Measurements from ENCODE around the gene ZBTB20.
"Not testable (repeated sequence)": the region's sequence is repeated elsewhere in the genome, so short reads cannot be mapped to it uniquely, and the experiment has no call there.

The ZBTB20 gene

DNA sequence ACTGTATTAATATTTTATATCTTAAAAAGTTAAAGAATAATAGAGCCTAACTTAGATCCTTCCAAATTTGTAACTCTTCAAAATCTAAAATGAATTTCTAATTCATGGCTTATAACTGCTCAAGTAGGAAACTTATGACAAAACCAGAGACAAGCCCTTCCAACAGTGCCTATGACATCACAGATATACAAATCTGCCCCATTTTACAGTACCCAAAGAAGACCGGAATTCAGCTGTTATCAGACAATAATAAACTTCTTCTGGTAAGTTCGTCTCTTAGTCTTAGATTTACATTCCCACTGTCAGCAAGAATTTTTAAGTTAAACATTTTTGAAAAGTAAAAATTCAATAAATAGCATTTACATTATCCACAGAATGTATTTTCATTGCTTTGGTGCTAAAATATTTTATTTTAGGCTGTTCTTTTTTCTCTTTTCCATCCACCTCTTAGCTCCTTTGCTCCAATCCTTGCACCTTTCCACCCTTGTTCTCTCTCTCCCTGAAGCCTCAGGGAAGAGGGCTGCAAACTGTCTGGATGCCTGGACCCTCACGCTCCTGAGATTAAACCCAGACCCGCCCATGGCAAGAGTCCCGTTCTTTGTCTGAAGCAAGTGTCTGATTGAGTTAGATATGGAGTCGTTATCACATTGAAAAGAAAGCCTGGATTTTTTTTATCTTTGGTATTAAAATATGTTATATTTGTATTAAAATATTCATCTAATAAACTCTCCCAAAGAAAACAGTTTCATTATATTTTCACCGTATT, 312.7 kb downstream of the ZBTB20 start:
- no peak for DNase-seq (ENCODE audit: low read depth in 2 of 2)

DNA sequence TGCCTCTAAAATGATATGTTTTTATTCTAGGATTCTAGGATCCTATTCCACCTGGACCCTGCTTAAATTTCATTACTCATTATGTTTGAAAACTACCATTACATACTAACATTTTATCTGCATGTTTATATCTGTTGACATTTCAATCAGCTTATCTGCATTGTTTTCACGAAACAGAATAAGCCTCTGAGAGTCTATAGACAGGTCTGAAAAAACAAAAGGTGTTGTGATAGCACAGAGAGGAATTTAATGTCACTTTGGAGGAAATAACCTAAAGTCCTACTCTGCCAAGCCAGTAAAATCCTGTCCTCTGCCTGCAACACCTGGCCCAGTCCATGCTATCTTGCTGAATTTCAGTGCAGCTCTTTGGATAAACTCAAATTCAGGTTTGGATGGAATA, 315.2 kb downstream of the ZBTB20 start:
- no peak for DNase-seq (ENCODE audit: low read depth in 2 of 2)

DNA sequence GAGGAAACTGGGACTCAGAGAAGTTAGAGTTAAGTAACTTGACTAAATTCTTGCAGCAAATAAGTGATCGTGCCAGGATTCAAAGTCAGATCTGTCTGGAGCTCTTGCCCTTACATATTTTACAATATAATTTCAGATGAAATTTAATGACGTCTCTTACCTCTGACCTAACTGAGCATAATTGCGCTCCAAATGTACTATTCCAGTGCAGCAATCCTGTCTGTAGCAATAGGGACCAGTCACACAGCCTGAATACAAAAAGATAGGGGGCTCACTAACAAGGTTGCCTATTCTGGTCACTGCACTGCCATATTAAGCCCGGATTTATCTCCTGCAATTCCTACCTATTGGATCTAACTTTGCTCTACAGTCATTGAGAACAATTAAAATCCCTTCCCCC, 316.4 kb downstream of the ZBTB20 start:
- DNase-seq (ENCODE audit: low read depth in 2 of 2) = no peak

DNA sequence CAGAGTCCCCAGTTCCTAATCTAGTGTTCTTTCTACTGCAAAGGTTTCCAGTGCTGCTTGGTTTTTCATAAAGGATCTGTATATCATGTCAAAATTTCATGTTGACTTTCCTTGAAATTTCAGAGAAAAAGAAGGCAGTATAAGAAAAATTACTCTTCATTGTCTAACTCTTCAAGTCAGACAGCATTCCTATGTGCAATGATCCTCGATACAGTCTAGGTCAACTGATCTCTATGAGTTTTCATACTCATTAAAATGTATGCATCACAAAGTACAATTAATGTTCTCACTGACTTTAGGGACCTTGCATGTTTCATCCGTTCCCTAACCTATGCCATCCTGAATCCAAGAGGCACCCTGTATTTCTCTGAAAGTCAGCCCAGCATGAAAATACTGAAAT, 317.3 kb downstream of the ZBTB20 start:
- no peak for DNase-seq (ENCODE audit: low read depth in 2 of 2)

DNA sequence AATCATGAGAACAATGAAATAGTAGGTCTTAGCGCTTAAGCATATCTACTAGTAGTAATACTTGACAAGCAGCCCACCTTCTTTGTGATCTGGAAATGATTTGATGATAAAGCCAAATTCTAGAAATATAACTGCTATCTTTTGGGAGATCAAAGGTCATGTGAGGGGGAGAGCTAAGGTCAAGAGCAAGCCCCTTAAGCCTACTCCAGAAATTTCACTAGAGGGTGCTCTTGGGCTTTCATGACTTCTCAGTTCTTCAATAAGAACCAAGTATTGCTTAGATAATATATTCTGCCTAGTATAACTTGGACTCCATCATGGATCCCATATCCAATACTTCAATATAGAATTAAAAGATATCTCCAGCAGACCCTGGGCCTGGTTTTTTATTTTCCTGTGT, 319.6 kb downstream of the ZBTB20 start:
- peak in 1 of 2 experiments; percentile 11 for DNase-seq (ENCODE audit: low read depth in 2 of 2)

DNA sequence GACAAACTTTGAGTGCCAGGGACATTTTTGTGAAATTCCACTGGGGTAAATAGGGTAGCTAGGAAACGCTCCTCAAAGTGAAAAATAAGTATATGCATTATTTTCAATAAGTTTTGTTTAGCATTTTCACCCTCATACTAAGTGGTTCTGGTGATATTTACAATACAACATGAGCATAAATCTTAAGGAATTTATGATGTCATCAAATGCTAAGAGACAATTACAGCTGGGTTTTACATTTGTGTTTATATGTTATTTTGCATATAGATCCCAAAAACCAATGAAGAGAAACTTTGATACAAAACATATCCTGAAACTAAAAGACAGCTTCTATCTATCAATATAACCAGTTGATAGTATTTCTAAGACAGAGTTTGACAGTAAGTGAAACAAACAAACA, 323.1 kb downstream of the ZBTB20 start:
- no peak for DNase-seq (ENCODE audit: low read depth in 2 of 2)

DNA sequence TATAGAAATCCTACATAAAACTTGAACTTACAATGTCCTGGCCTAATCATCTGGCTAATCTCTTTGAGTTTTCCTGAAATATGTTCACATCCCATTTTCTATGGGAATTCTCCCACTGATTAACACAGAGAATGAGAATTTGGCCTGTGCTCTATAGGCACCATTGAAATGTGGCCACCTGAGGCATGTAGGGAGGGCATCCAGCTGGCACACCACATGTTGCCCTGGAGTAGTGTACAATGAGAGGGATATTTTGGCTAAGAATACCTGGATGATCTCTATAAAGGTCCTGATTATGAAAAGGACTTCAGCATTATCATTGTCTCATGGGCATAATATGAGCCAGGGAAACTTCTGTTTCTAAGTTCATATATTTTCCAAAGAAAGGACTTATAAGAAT, 324.0 kb downstream of the ZBTB20 start:
- no peak for DNase-seq (ENCODE audit: low read depth in 2 of 2)

DNA sequence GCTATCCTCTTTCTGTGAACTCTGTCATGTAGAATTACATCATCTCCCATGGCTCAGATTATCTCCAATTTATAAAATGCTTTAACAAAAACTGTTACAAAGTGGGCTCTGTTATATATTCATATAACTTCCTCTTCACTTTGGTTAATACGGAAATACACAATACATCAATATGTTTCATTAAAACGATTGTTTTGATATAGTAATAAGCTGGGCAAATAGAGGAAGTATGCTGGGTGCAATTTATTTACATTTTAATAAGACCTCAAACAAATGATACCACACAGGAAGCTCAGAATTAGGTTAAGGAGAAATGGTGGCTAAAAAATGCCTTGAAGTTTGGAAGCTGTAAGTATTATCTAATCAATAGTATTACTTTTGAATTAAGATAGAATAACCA, 331.0 kb downstream of the ZBTB20 start:
- no peak for DNase-seq (ENCODE audit: low read depth in 2 of 2)

DNA sequence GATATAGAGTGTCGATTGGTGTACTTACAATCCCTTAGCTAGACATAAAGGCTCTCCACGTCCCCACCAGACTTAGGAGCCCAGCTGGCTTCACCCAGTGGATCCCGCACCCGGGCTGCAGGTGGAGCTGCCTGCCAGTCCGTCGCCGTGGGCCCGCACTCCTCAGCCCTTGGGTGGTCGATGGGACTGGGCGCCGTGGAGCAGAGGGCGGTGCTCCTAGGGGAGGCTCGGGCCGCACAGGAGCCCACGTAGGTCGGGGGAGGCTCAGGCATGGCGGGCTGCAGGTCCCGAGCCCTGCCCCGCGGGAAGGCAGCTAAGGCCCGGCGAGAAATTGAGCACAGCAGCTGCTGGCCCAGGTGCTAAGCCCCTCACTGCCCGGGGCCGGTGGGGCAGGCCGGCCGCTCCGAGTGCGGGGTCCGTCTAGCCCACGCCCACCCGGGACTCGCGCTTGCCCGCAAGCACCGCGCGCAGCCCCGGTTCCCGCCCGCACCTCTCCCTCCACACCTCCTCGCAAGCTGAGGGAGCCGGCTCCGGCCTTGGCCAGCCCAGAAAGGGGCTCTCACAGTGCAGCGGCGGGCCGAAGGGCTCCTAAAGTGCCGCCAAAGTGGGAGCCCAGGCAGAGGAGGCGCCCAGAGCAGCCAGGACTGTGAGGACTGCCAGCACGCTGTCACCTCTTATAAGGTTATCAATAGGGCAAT, 334.4 kb downstream of the ZBTB20 start:
- not testable (repeated sequence) for DNase-seq (ENCODE audit: low read depth in 2 of 2)

DNA sequence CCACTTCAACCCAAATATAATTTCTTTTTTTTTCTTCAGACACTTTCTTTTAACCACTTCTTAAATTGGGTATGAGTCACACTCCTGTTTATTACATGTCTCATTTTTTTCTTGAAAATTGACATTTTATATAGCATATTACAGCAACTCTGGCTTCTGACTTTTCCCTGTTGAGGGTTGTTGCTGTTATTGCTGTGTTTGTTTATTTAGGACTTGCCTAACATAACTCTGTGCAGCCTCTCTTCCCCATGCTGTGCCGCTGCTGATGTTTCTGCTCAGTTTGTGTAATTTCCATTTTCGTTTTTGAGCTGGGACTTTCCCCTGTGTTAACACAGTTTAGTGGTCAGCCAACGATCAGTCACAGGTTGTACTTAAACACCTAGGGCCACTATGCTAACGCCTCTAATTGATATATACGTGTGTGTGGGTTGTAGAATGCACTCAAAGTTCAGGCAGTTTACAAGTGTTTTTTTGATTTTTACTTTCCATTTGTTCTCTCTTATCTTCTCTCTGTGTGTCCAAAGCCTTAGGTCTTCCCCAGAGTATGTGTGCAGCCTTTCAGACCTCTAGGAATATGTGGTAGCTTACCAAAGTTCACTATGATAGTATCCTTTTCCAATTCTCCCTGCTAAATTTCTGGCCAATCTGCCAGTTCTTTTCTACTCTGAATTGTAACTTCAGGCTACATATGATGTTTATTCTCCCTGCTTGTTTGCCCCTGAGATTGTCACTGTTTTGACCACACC, 337.2 kb downstream of the ZBTB20 start:
- no peak for DNase-seq (ENCODE audit: low read depth in 2 of 2)

DNA sequence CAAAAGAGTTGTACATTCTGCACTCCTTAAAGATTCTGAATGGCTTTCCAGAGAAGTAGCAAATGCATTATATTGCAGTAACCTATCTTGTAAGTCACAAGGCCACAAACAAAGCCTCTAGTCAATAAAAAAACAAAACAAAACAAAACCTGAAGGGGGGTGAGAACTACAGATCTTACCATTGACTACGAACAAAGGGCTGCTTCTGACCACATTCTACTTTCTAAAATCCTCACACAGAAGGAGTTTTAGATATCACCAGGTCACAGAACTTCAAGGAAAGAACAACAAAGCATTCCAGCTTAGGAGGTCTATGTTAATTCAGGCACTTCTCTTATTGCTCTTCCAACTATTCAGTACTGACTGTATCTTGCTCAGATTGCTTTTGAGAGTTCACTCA, 343.0 kb downstream of the ZBTB20 start:
- DNase-seq (ENCODE audit: low read depth in 2 of 2) = no peak

DNA sequence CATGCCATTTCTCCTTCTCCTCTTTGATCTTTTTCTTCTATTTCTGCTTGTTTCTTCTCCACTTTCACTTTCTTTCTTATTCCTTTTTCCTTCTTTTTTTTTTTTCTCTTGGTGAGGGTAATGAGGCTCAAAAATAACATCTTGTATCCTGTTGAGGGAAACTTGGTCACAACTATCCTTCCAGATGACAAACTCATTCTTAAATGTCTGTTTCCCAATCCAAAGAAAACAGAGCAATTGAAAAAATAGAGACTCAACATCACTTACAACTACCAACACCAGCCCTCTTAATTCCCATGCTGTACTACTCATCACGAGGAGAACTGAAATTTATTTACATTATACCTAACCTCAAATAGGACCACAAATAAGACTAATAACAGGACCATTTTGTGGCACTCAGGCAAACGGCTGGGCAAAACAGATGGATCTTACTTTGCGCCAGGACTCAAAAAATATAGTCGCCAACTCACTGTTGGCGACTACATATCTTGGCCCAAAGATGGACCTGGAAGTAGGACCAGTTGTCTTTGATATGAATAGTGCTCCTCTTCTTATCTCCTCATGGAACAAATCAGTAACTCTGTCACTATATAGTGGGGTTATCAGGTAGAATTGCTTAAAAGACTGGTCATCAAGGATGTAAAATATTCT, 343.9 kb downstream of the ZBTB20 start:
- no peak for DNase-seq (ENCODE audit: low read depth in 2 of 2)

DNA sequence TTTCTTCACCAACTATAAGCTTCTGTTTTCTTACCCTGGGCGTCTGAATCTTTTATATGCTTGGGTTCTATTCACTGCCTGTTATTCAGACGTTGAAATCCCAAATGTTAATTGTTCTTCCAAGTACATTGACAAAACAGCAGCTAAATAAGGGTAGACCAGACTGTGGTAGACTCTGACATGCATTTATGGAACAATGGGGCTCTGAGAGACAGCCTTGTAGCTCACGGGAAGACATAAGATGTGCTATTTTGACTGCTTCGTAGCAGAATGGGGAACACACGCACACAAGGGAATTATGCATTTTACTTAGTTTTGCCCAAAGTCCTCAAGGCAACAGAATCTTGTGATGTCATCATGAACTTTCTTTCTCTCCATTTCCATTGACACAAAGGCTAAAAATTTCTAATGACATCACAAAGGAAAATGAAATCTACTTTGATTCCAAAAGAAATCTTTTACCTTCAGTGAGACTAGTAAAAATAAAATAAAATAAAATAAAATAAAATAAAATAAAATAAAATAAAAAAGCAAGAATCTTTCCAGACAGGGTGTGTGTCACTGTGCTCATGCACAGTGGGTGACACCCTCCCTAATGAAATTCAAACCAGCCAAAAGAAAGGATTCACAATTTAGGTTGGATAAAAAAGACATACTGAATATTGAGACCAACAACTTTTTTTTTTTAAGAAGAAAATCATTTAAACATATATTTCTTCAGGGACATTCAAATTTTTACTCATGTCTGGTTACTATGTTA, 346.6 kb downstream of the ZBTB20 start:
- DNase-seq (ENCODE audit: low read depth in 2 of 2) = no peak

DNA sequence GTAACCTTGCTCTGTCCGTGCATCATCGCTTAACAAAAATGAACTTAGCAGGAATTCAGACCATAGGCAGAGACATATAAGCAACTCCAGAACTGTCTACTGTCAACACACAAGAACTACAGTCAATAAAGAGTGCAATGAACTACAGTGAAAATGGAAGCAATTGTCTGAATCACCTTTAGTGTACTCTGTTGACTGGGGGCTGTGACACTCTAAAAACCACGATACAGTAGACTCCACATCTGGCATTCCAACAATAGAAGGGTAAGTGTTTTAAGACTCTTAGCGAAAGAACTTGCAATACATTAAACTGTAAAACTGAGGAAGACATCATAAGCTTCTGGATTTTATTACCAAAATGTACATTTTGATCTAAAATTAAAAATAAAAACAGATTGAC, 347.3 kb downstream of the ZBTB20 start:
- DNase-seq (ENCODE audit: low read depth in 2 of 2) = no peak

DNA sequence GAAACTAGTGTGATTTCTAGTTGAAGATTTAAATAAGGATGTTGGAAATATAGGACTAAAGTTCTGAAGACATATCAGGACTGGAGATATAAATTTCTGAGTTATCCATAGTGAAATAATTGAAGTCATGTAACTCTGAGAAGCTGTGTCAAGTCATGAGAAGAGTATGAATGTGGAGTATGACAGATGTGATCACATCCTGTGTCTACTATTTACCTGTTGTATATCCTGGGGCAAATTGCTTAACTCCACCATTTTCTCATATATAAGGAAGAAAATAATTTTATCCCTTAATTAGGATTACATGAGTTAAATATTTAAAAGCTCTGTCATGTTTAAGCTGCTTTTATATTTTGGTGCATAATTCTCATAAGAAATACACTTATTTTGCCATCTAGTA, 350.3 kb downstream of the ZBTB20 start:
- no peak for DNase-seq (ENCODE audit: low read depth in 2 of 2)

DNA sequence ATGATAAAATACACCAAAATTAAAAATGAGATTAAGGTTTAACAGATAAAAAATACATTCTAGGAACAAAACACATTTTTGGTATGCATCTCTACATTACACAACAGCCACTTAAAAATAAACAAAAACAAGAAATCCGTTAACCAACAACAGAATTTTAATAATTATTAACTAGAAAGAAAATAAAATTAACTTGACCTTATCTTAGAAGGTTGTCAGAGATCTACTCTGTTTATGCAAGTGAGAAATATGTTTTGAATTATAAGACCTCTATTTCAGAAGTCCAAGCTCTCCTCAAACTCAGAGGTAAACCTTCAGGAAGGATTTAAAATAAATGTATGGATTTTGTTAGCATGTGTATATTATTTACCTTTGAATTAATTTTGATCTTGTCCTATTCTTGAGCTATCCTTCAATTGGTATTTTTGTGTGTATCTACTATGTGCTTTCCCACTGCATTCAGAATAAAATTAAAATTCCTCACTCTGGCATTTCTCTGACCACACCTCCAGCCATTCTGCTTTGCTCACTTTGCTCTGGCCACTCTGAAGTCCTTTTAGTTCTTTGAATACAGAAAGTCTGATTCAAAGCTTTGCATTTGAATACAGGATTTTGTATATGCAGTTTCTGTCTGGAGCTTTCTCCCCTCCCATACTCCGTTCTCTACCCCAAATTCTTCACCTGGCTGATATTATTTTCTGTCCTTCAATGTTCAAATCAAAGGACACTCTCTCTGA, 352.0 kb downstream of the ZBTB20 start:
- DNase-seq (ENCODE audit: low read depth in 2 of 2) = no peak

DNA sequence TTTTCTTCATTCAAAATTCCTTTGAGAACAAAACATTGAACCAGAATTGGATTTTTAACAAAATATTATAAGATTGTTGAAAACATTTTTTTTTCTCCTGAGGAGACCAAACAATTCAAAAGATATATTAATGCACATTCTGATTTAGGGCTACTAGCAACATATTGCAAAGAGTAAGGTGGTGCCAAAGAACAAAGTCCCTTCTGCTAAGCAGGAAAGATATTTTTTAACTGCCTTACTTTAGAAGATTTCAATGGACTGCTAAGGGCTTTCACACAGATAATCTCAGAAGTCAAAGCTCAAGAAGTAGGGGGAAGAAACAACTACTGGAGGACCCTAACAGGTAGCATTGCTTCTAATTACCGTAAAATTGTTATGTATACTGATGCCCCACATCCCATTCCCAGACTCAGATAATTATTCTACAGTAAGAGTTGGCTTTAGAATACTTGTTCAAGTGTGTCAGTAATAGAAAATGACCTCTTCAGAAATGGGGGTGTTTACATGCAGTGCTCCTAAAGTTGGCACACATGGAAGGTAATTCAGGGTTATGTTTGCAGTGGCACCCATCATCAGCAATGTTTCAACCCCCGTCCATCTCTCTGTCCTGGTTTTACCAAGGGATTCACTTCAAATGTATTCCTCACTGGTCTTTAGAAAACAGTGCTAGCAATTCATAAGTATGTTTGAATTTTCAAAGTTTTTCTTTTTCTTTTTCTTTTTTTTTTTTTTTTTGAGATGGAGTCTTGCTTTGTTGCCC, 354.7 kb downstream of the ZBTB20 start:
- DNase-seq (ENCODE audit: low read depth in 2 of 2) = no peak

DNA sequence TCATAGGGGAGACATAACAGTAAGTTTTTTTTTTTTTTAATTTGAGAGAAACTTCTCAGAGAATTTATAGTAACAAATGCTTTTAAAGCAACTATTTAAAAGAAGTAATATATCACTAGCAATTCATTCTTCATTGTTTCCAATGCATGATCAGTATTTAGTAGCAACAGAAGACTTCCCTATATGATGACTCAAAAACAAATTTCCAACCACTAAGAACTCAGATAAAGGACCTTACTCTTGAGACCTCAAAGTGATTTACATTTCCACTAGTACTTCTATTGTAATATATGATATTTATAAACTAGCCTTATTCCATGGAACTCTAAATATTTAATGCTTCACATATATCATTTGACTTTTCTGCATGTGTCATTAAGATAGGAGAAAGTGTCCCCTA, 356.3 kb downstream of the ZBTB20 start:
- no peak for DNase-seq (ENCODE audit: low read depth in 2 of 2)

DNA sequence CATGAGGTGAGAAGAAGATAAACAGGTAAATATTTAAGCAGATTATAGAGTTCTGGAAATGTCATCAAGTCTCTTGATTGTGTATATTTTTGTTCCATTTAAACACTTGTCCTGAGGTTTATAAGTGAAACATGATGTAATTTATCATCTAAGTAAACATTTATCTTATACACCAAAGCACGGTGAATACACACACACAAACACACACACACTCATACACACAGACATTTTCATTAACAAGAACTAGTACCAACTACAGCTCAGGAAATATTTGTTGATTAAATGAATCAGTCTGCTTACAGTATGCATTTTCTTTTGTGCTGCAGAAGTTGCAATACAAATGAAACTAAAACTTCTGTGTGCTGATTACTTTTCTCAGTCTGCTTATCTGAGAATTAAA, 357.3 kb downstream of the ZBTB20 start:
- no peak for DNase-seq (ENCODE audit: low read depth in 2 of 2)

DNA sequence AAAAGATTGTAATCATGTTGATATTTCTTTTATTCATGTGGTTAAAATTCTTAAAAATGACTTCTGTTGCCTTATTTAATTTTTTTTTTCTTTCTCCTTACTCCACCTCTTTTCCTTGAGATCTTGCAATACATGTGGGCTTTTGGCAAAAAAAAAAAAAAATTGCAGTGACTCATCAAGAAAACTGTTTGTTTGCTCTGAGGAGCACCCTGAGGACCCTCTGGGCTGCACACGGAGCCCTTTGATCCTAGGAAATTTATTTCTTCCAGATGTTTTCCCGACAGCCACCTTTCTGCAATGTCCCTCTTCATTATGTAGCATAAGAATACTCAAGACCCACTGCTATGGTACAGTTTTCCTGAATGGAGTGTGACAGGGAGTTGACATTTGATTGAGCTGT, 371.7 kb downstream of the ZBTB20 start:
- no peak for DNase-seq (ENCODE audit: low read depth in 2 of 2)

All from fibroblast of skin of left biceps (primary cell).